ENCODE results near the gene CELA3A. TPM values are rescaled to one million over a fixed set of nuclear protein-coding genes. Genes with fewer than 3 reads are reported as not detected.
"Not testable (repeated sequence)": the region's sequence is repeated elsewhere in the genome, so short reads cannot be mapped to it uniquely, and the experiment has no call there.

CELA3A gene
- polyA plus RNA-seq, 3 donors: not detected

- H3K9me3 ChIP-seq (replicated peaks in 1 of 2; ENCODE audit: control insufficient read depth in 1 of 2, insufficient read depth in 1 of 2, low read length in 2 of 2); H3K4me3 ChIP-seq (replicated peaks in 1 of 3; ENCODE audit: low read depth in 2 of 3, low read length in 3 of 3); H3K4me1 ChIP-seq (ENCODE audit: control insufficient read depth in 1 of 2, insufficient read depth in 2 of 2, low read length in 2 of 2); H3K4me1 Mint-ChIP-seq; H3K27me3 ChIP-seq (ENCODE audit: control insufficient read depth in 2 of 2, insufficient read depth in 2 of 2, low read length in 2 of 2); H3K9me3 Mint-ChIP-seq; H3K36me3 Mint-ChIP-seq; H4K20me1 ChIP-seq (ENCODE audit: insufficient read depth, low read length); H3K27ac Mint-ChIP-seq; H3K79me2 ChIP-seq (ENCODE audit: insufficient read depth, low read length); H3K36me3 ChIP-seq (replicated peaks in 1 of 2; ENCODE audit: control insufficient read depth in 1 of 2, insufficient read depth in 2 of 2, low read length in 2 of 2); H3K27ac ChIP-seq (ENCODE audit: low read depth in 1 of 2, low read length in 2 of 2); H3K4me3 Mint-ChIP-seq; H3K4me2 ChIP-seq (replicated peaks; ENCODE audit: extremely low read depth, low read length, poor library complexity, severe bottlenecking); H3K27me3 Mint-ChIP-seq (ENCODE audit: low read depth in 3 of 3); H2AFZ ChIP-seq (ENCODE audit: insufficient read depth, low read depth, low read length, poor library complexity, severe bottlenecking); intact Hi-C loops (cut with micrococcal nuclease); H3K9ac ChIP-seq (ENCODE audit: insufficient read depth, low read length, poor library complexity, severe bottlenecking); DNase-seq: not testable (repeated sequence)
- WGBS (ENCODE audit: insufficient coverage): 97% methylated on average over 3 of the region's 8 CpGs
Observed at GRCh38 chr1:22002875-22003274, 1.4 kb downstream of the CELA3A start.

GRCh38 chr1:22003959-22004358 is 2.5 kb downstream of the CELA3A start:
- DNase-seq; H3K36me3 ChIP-seq (replicated peaks in 1 of 2; ENCODE audit: control insufficient read depth in 1 of 2, insufficient read depth in 2 of 2, low read length in 2 of 2); H4K20me1 ChIP-seq (ENCODE audit: insufficient read depth, low read length); H3K27me3 ChIP-seq (ENCODE audit: control insufficient read depth in 2 of 2, insufficient read depth in 2 of 2, low read length in 2 of 2); H3K9me3 Mint-ChIP-seq; H3K27ac ChIP-seq (ENCODE audit: low read depth in 1 of 2, low read length in 2 of 2); H3K4me1 ChIP-seq (ENCODE audit: control insufficient read depth in 1 of 2, insufficient read depth in 2 of 2, low read length in 2 of 2); H3K4me3 Mint-ChIP-seq; H3K27ac Mint-ChIP-seq; H2AFZ ChIP-seq (ENCODE audit: insufficient read depth, low read depth, low read length, poor library complexity, severe bottlenecking); H3K4me1 Mint-ChIP-seq; H3K9ac ChIP-seq (ENCODE audit: insufficient read depth, low read length, poor library complexity, severe bottlenecking); H3K4me2 ChIP-seq (replicated peaks; ENCODE audit: extremely low read depth, low read length, poor library complexity, severe bottlenecking); H3K27me3 Mint-ChIP-seq (ENCODE audit: low read depth in 3 of 3); H3K4me3 ChIP-seq (replicated peaks in 1 of 3; ENCODE audit: low read depth in 2 of 3, low read length in 3 of 3); H3K9me3 ChIP-seq (replicated peaks in 1 of 2; ENCODE audit: control insufficient read depth in 1 of 2, insufficient read depth in 1 of 2, low read length in 2 of 2); H3K79me2 ChIP-seq (ENCODE audit: insufficient read depth, low read length); H3K36me3 Mint-ChIP-seq; intact Hi-C loops (cut with micrococcal nuclease): not testable (repeated sequence)
- no CpG with 5 or more reads among the region's 3 CpGs for WGBS (ENCODE audit: insufficient coverage)

DNA sequence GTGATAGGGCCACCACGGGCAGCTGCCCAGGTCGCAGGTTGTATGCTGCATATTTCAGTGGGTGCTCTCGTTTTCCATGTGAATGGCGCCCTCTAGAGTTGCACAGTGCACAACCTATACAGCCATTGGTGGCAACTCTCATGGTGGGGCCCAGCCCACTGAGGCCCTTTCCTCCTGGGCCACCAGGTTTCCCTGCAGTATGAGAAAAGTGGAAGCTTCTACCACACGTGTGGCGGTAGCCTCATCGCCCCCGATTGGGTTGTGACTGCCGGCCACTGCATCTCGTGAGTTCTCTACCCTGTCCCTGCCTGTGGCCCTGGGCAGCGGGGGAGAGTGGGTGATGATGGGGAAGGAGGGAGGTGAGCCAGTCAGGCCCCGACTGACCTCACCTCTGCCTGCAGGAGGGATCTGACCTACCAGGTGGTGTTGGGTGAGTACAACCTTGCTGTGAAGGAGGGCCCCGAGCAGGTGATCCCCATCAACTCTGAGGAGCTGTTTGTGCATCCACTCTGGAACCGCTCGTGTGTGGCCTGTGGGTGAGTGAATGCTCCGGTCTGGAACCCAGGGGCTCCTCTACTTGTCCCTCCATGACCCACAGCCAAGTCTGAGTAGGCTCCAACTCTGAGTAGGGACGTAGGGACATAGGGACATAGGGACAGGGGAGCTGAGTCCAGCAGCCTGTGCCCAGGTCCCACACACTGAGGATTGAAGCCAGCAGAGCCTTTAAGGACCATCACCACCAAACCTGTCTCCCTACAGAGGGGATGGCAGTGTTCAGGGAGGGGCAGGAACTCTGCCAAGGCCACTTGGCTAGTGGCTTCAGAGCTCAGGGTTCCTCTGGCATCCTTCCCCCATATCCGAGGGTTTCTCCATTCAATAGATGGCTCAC is 4.0 kb downstream of the CELA3A start:
- peak overlapping the region in 1 of 7 donors; percentile 35 for H3K27ac Mint-ChIP-seq
- H3K27me3 Mint-ChIP-seq (ENCODE audit: low read depth in 3 of 3); intact Hi-C loops (cut with micrococcal nuclease); H3K27me3 ChIP-seq (ENCODE audit: control insufficient read depth in 2 of 2, insufficient read depth in 2 of 2, low read length in 2 of 2); H3K9me3 ChIP-seq (replicated peaks in 1 of 2; ENCODE audit: control insufficient read depth in 1 of 2, insufficient read depth in 1 of 2, low read length in 2 of 2); H3K9ac ChIP-seq (ENCODE audit: insufficient read depth, low read length, poor library complexity, severe bottlenecking); H3K4me2 ChIP-seq (replicated peaks; ENCODE audit: extremely low read depth, low read length, poor library complexity, severe bottlenecking); H4K20me1 ChIP-seq (ENCODE audit: insufficient read depth, low read length); H3K4me1 Mint-ChIP-seq; H3K36me3 ChIP-seq (replicated peaks in 1 of 2; ENCODE audit: control insufficient read depth in 1 of 2, insufficient read depth in 2 of 2, low read length in 2 of 2); H3K79me2 ChIP-seq (ENCODE audit: insufficient read depth, low read length); H3K27ac ChIP-seq (ENCODE audit: low read depth in 1 of 2, low read length in 2 of 2); H2AFZ ChIP-seq (ENCODE audit: insufficient read depth, low read depth, low read length, poor library complexity, severe bottlenecking); H3K4me3 ChIP-seq (replicated peaks in 1 of 3; ENCODE audit: low read depth in 2 of 3, low read length in 3 of 3); H3K9me3 Mint-ChIP-seq; H3K36me3 Mint-ChIP-seq; H3K4me1 ChIP-seq (ENCODE audit: control insufficient read depth in 1 of 2, insufficient read depth in 2 of 2, low read length in 2 of 2); H3K4me3 Mint-ChIP-seq: not testable (repeated sequence)
- peak; percentile 15 to 48 (median 26) for DNase-seq
- peak; percentile 70 for TF ChIP-seq CTCF (IDR thresholded peaks at IDR 0.05)
- WGBS (ENCODE audit: insufficient coverage): 82% methylated on average over 4 of the region's 18 CpGs

GRCh38 chr1:22006736-22007135 is 5.3 kb downstream of the CELA3A start:
- H3K36me3 Mint-ChIP-seq; H3K9me3 ChIP-seq (replicated peaks in 1 of 2; ENCODE audit: control insufficient read depth in 1 of 2, insufficient read depth in 1 of 2, low read length in 2 of 2); intact Hi-C loops (cut with micrococcal nuclease); H3K36me3 ChIP-seq (replicated peaks in 1 of 2; ENCODE audit: control insufficient read depth in 1 of 2, insufficient read depth in 2 of 2, low read length in 2 of 2); H3K27ac ChIP-seq (ENCODE audit: low read depth in 1 of 2, low read length in 2 of 2); H3K4me1 Mint-ChIP-seq; DNase-seq; H2AFZ ChIP-seq (ENCODE audit: insufficient read depth, low read depth, low read length, poor library complexity, severe bottlenecking); H3K27me3 ChIP-seq (ENCODE audit: control insufficient read depth in 2 of 2, insufficient read depth in 2 of 2, low read length in 2 of 2); H4K20me1 ChIP-seq (ENCODE audit: insufficient read depth, low read length); H3K79me2 ChIP-seq (ENCODE audit: insufficient read depth, low read length); H3K4me3 ChIP-seq (replicated peaks in 1 of 3; ENCODE audit: low read depth in 2 of 3, low read length in 3 of 3); H3K9me3 Mint-ChIP-seq; H3K4me2 ChIP-seq (replicated peaks; ENCODE audit: extremely low read depth, low read length, poor library complexity, severe bottlenecking); H3K9ac ChIP-seq (ENCODE audit: insufficient read depth, low read length, poor library complexity, severe bottlenecking); H3K4me1 ChIP-seq (ENCODE audit: control insufficient read depth in 1 of 2, insufficient read depth in 2 of 2, low read length in 2 of 2); H3K27me3 Mint-ChIP-seq (ENCODE audit: low read depth in 3 of 3); H3K4me3 Mint-ChIP-seq: not testable (repeated sequence)
- 95% methylated on average over 6 of the region's 13 CpGs for WGBS (ENCODE audit: insufficient coverage)
- H3K27ac Mint-ChIP-seq: peak overlapping the region in 1 of 7 donors; percentile 77

Measured in CD14-positive monocyte (primary cell).